K562 (cell line): ENCODE measurements around the gene EGFL7. TPM values are rescaled to one million over a fixed set of nuclear protein-coding genes. Genes with fewer than 3 reads are reported as not detected.

ENCODE experiments used
- ATAC-seq: fragments of 200-7000 bp; cut with Tn5 transposase; 3 replicates; pipeline ENCODE4 v1.9.1; 2020; ENCODE audit warnings: moderate library complexity
- BruUV-seq: library from RNA; stranded (reverse); fragments of 400-500 nt; replicated peaks from 2 replicates; lab custom pipeline; 2021; lab: Mats Ljungman, UMichigan
- CTCF ChIA-PET: fragments of 300-600 bp; formaldehyde crosslinking; extraction: SDS; loops from one replicate; lab custom pipeline; 2021; ENCODE audit warnings: low intra/inter-chr PET ratio; lab: Yijun Ruan, JAX
- POLR2A ChIA-PET: fragments of 300-600, 350-650 bp; sonication (Branson Sonifier 250); formaldehyde crosslinking; extraction: SDS; loops from one replicate; lab custom pipeline; 2021; ENCODE audit warnings: antibody characterized with exemption, inconsistent platforms; lab: Yijun Ruan, JAX
- DNase-seq, 4 experiments: peaks; one replicate each; pipeline versions ENCODE4 v3.0.0 to v3.0.0-alpha.2; 2011 to 2018; ENCODE audit warnings: low spot score in 3 of 4, mixed read lengths in 3 of 4; ENCODE audit errors: extremely low read depth in 1 of 4
- FAIRE-seq: peaks from 2 replicates; lab custom pipeline; 2011; peaks lifted over from hg19 to GRCh38; lab: Jason Lieb, UNC
- H2AFZ ChIP-seq: 2 replicates; pipeline ENCODE4 v1.6.0; 2011; ENCODE audit warnings: low read depth, low read length, control low read depth, inconsistent platforms
- H3K27ac ChIP-seq: fragments of 200-600 bp; 3 replicates; pipeline ENCODE4 v1.8.0; 2011; ENCODE audit warnings: low read depth, mild to moderate bottlenecking, control low read depth, inconsistent platforms, low read length, moderate library complexity, mixed read lengths; ENCODE audit errors: extremely low read depth
- H3K27me3 ChIP-seq, 2 experiments: fragments of 300-600 bp in 1 of 2; 2 replicates in 1 of 2; 3 replicates in 1 of 2; pipeline versions ENCODE4 v1.6.0 to v1.8.0; 2011; ENCODE audit warnings: inconsistent platforms in 2 of 2, low read length in 2 of 2, mild to moderate bottlenecking in 1 of 2, mixed read lengths in 1 of 2, moderate library complexity in 1 of 2; ENCODE audit not compliant: control insufficient read depth in 2 of 2, insufficient read depth in 2 of 2
- H3K36me3 ChIP-seq: fragments of 300-600 bp; 3 replicates; pipeline ENCODE4 v1.8.0; 2011; ENCODE audit warnings: mild to moderate bottlenecking, low read length, inconsistent platforms; ENCODE audit not compliant: control insufficient read depth, insufficient read depth
- H3K4me1 ChIP-seq, 2 experiments: fragments of 200-600 bp in 1 of 2; replicated peaks in 1 of 2; 2 replicates in 1 of 2; 3 replicates in 1 of 2; pipeline versions ENCODE4 v1.5.1 to v1.8.0; 2011; ENCODE audit warnings: inconsistent platforms in 2 of 2, low read length in 2 of 2, mild to moderate bottlenecking in 1 of 2, mixed read lengths in 1 of 2, moderate library complexity in 1 of 2; ENCODE audit not compliant: control insufficient read depth in 2 of 2, insufficient read depth in 2 of 2
- H3K4me2 ChIP-seq: 2 replicates; pipeline ENCODE4 v1.6.1; 2011; ENCODE audit warnings: low read length, control low read depth, inconsistent platforms, mixed read lengths; ENCODE audit not compliant: insufficient read depth
- H3K4me3 ChIP-seq: fragments of 200-600 bp; sonication (generic), shearing (Covaris generic); 2 replicates; pipeline ENCODE4 v1.5.1; 2016; ENCODE audit warnings: control low read depth, inconsistent platforms
- H3K79me2 ChIP-seq: fragments of 200-600 bp; 3 replicates; pipeline ENCODE4 v1.8.0; 2011; ENCODE audit warnings: low read length, inconsistent platforms; ENCODE audit not compliant: control insufficient read depth, insufficient read depth
- H3K9ac ChIP-seq, 2 experiments: 2 replicates each; pipeline versions ENCODE4 v1.6.0 to v1.6.1; 2011; ENCODE audit warnings: low read depth in 2 of 2, low read length in 2 of 2, control low read depth in 1 of 2, inconsistent platforms in 1 of 2, mild to moderate bottlenecking in 1 of 2, mixed read lengths in 1 of 2; ENCODE audit not compliant: insufficient read depth in 1 of 2
- H3K9me1 ChIP-seq: one replicate; pipeline ENCODE4 v1.6.0; 2011; ENCODE audit warnings: inconsistent platforms, mild to moderate bottlenecking, low read length, moderate library complexity; ENCODE audit not compliant: control insufficient read depth, insufficient read depth
- H3K9me3 ChIP-seq: replicated peaks from 2 replicates; pipeline ENCODE4 v1.5.1; 2011; ENCODE audit warnings: low read depth, low read length, inconsistent platforms; ENCODE audit not compliant: control insufficient read depth, insufficient read depth
- H4K20me1 ChIP-seq: replicated peaks from 2 replicates; pipeline ENCODE4 v1.6.1; 2011; ENCODE audit warnings: low read length, inconsistent platforms, mixed read lengths; ENCODE audit not compliant: control insufficient read depth, insufficient read depth
- BRF1 ChIP-seq: IDR thresholded peaks from 3 replicates; pipeline ENCODE4 v1.6.1; 2011; ENCODE audit warnings: borderline replicate concordance, mild to moderate bottlenecking; ENCODE audit not compliant: insufficient read length; ENCODE audit errors: extremely low read depth
- CBFA2T3 ChIP-seq: fragments of 450-650 bp; IDR thresholded peaks from 2 replicates; pipeline ENCODE4 v1.6.1; 2017
- CTBP1 ChIP-seq: fragments of 450-650 bp; IDR thresholded peaks from 2 replicates; pipeline ENCODE4 v1.6.1; 2016; ENCODE audit warnings: borderline replicate concordance
- ETS1 ChIP-seq: conservative IDR thresholded peaks from 2 replicates; pipeline ENCODE4 v1.6.1; 2011; ENCODE audit warnings: low read depth, mild to moderate bottlenecking, low read length; ENCODE audit not compliant: control insufficient read depth
- FOSL1 ChIP-seq: fragments of 200-800 bp; sonication (Bioruptor generic); conservative IDR thresholded peaks from 2 replicates; pipeline ENCODE4 v1.6.1; 2016; ENCODE audit warnings: missing genetic modification characterization, missing compliant biosample characterization
- GABPB2 ChIP-seq: fragments of 250-450 bp; sonication (Bioruptor Pico); conservative IDR thresholded peaks from 2 replicates; pipeline ENCODE4 v1.5.1; 2021; ENCODE audit warnings: mild to moderate bottlenecking
- MYC ChIP-seq, 2 experiments: fragments of 250-450 bp in 1 of 2; sonication (Bioruptor Pico) in 1 of 2; IDR thresholded peaks; 2 replicates each; pipeline versions ENCODE4 v1.5.1 to v1.6.1; 2012 to 2021; ENCODE audit warnings: low read depth in 2 of 2, borderline replicate concordance in 1 of 2, improper control_type of control experiment in 1 of 2, low read length in 1 of 2, mild to moderate bottlenecking in 1 of 2, moderate library complexity in 1 of 2
- NFRKB ChIP-seq: fragments of 450-650 bp; IDR thresholded peaks from 2 replicates; pipeline ENCODE4 v1.6.1; 2016; ENCODE audit warnings: low read depth
- POLR2G ChIP-seq: fragments of 200-400 bp; formaldehyde crosslinking; IDR thresholded peaks from 2 replicates; pipeline ENCODE4 v1.6.1; 2017; ENCODE audit warnings: low read depth, mild to moderate bottlenecking, antibody characterized with exemption, low read length, moderate library complexity
- RBM39 ChIP-seq: fragments of 200-400 bp; formaldehyde crosslinking; optimal IDR thresholded peaks from 2 replicates; pipeline ENCODE3; 2018; ENCODE audit warnings: low read depth, low read length
- SMAD3 ChIP-seq: fragments of 450-650 bp; formaldehyde crosslinking; conservative IDR thresholded peaks from 2 replicates; pipeline ENCODE4 v1.4.0; 2020; ENCODE audit warnings: mild to moderate bottlenecking
- TAF15 ChIP-seq: fragments of 200-400 bp; formaldehyde crosslinking; IDR thresholded peaks from 2 replicates; pipeline ENCODE4 v1.6.1; 2017; ENCODE audit warnings: mild to moderate bottlenecking, low read depth, low read length, moderate library complexity
- TCF7L2 ChIP-seq: fragments of 150-350 bp; IDR thresholded peaks from 2 replicates; pipeline ENCODE4 v1.6.1; 2016; ENCODE audit warnings: low read depth, mild to moderate bottlenecking, low read length, moderate library complexity
- ZNF140 ChIP-seq: fragments of 250-450 bp; sonication (Bioruptor Pico); IDR thresholded peaks from 2 replicates; pipeline ENCODE4 v1.8.0; 2021; ENCODE audit warnings: moderate library complexity, mild to moderate bottlenecking, inconsistent platforms
- ZNF143 ChIP-seq: sonication (generic); formaldehyde crosslinking; IDR thresholded peaks from 2 replicates; pipeline ENCODE4 v1.9.0; 2022; ENCODE audit warnings: mild to moderate bottlenecking, missing genetic modification reagents
- ZNF282 ChIP-seq: sonication (generic); formaldehyde crosslinking; IDR thresholded peaks from 2 replicates; pipeline ENCODE4 v1.8.1; 2023; ENCODE audit warnings: missing genetic modification reagents
- ZNF311 ChIP-seq: fragments of 250-450 bp; sonication (Bioruptor Pico); IDR thresholded peaks from 2 replicates; pipeline ENCODE4 v1.4.0; 2020; ENCODE audit warnings: mild to moderate bottlenecking, moderate library complexity
- ZNF699 ChIP-seq: fragments of 250-450 bp; sonication (Bioruptor Pico); IDR thresholded peaks from 2 replicates; pipeline ENCODE4 v1.8.0; 2021; ENCODE audit warnings: mild to moderate bottlenecking, moderate library complexity; ENCODE audit not compliant: insufficient replicate concordance
- ZNF707 ChIP-seq: fragments of 250-450 bp; sonication (Bioruptor Pico); conservative IDR thresholded peaks from 2 replicates; pipeline ENCODE4 v1.8.0; 2022; ENCODE audit warnings: inconsistent platforms, mild to moderate bottlenecking, moderate library complexity
- ZZZ3 ChIP-seq: fragments of 450-650 bp; IDR thresholded peaks from 2 replicates; pipeline ENCODE4 v1.6.1; 2016; ENCODE audit warnings: antibody characterized with exemption, mild to moderate bottlenecking, moderate library complexity
- WGBS: fragments of 100-300 bp; shearing (Covaris generic); methylation state at CpG from one replicate; pipeline ENCODE4 v1.1.6; 2016; ENCODE audit warnings: low coverage, mixed read lengths; ENCODE audit not compliant: insufficient coverage; ENCODE audit errors: missing lambda C conversion rate; 5-methylcytosine and 5-hydroxymethylcytosine counted together
- in situ Hi-C: fragments of 300-500 bp; cut with MboI; formaldehyde crosslinking; loops from 4 replicates; pipeline ENCODE4 v1.15.0; 2018; ENCODE audit warnings: inconsistent platforms, mixed read lengths
- intact Hi-C: fragments of 100-400 bp; cut with micrococcal nuclease; formaldehyde crosslinking; loops from 2 replicates; pipeline ENCODE4 v1.14.2; 2022
- polyA plus RNA-seq, 8 experiments: library from polyadenylated mRNA; depleted of rRNA in 4 of 8; stranded (reverse) in 5 of 8; unstranded in 3 of 8; fragments of >200 nt; fragmentation: Nextera tagmentation in 2 of 8; fragmentation: Illumina TruSeq in 1 of 8; extraction: Ambion mirVana in 2 of 8; extraction: Trizol in 1 of 8; gene quantifications; 2 replicates each; pipeline versions ENCODE4 v1.2.1 to v1.2.3, GENCODE V29; 2011 to 2014; ENCODE audit warnings: inconsistent platforms in 1 of 8, missing spikeins in 1 of 8
- total RNA-seq, 7 experiments: library from RNA; depleted of rRNA in 6 of 7; stranded (reverse); fragments of >200 nt in 6 of 7; fragmentation: Illumina TruSeq in 2 of 7; extraction: Trizol in 2 of 7; gene quantifications; 2 replicates each; pipeline versions ENCODE4 v1.2.1 to v1.2.3, GENCODE V29; 2011 to 2021; ENCODE audit warnings: low replicate concordance in 1 of 7

The EGFL7 gene
- total and polyA plus RNA-seq, 9 of the 15 experiments (the other 6 are each of a cell fraction or from before 2014, with no cell fraction given) = 1.5 to 286 (median 55.5) TPM

GRCh38 chr9:136674786-136675349 lies 12.2 kb downstream of the EGFL7 start:
- Histone ChIP-seq H3K9me1 (no peaks in the 10 kb centered on the region), H2AFZ (no peak overlapping the region), H3K4me2 (no peak overlapping the region), H3K27ac (peak overlapping the region; percentile 11; the same call in 1 of the 3 replicates), H3K9me3 (no peaks in the 10 kb centered on the region), H3K36me3 (peaks cover 58% of the 10 kb centered on the region; the same call in 2 of the 3 replicates), H3K4me3 (no peak overlapping the region), H3K79me2 (peaks cover 15% of the 10 kb centered on the region), H3K9ac (peak overlapping the region in 1 of 2 experiments; percentile 82; a peak in 2 of 4 replicates), H3K4me1 (peaks cover 11 to 97% of the 10 kb centered on the region in 2 experiments; a peak in 4 of 5 replicates), H4K20me1 (peaks cover 29% of the 10 kb centered on the region), H3K27me3 (no peaks in the 10 kb centered on the region)
- no TSS peak for BruUV-seq
- no peak for ATAC-seq
- 22% methylated on average over 7 of the region's 11 CpGs for WGBS
- ChIA-PET POLR2A (interaction anchor here (0.9 to 1.6 kb wide), 5 partner anchors 16 to 55 kb away, joined by 3 to 5 read pairs (median 4); no protein-coding TSS in a partner anchor), CTCF (no interaction called here)
- in situ Hi-C loops (no loop called here), intact Hi-C loops (no loop called here)
- DNase-seq = peak; percentile 75 to 85 (median 82)
- peak; percentile 77 for FAIRE-seq
- TF ChIP-seq CTBP1 (peak; percentile 65), POLR2G (peak; percentile 35), NFRKB (no peak), MYC (IDR thresholded peaks at IDR 0.05; ENCODE audit: low read depth, low read length) (peak; percentile 24; the same call in 1 of the 2 replicates), MYC (CRISPR knock-in tag; IDR thresholded peaks at IDR 0.05; ENCODE audit: borderline replicate concordance, low read depth) (no peak), ETS1 (no peak), ZNF311 (CRISPR knock-in tag) (no peak), ZNF282 (CRISPR knock-in tag) (no peak), ZZZ3 (no peak), SMAD3 (CRISPR knock-in tag) (no peak), ZNF143 (no peak), FOSL1 (tag) (no peak), ZNF140 (CRISPR knock-in tag) (no peak), TAF15 (peak; percentile 13; the same call in 1 of the 2 replicates), GABPB2 (CRISPR knock-in tag) (no peak), TCF7L2 (no peak), BRF1 (no peak), RBM39 (no peak), CBFA2T3 (peak; percentile 5; the same call in 1 of the 2 replicates), ZNF707 (no peak), ZNF699 (CRISPR knock-in tag) (no peak)
